Tibial nerve (tissue), 4 donors: Measurements from ENCODE around the gene MTNR1A. TPM values are rescaled to one million over a fixed set of nuclear protein-coding genes. Genes with fewer than 3 reads are reported as not detected.

Experiments
- DNase-seq, 2 donors: peaks; one replicate each; pipeline ENCODE4 v3.0.0-alpha.2; 2019; ENCODE audit warnings: low spot score in 2 of 2
- H3K27ac ChIP-seq, 4 donors: fragments of 200-600 bp; sonication (generic) in 3 of 4; one replicate each; pipeline ENCODE4 v1.5.1; 2017 to 2019; ENCODE audit warnings: mild to moderate bottlenecking in 1 of 4
- H3K27me3 ChIP-seq, 2 donors: fragments of 200-600 bp; sonication (generic) in 1 of 2; one replicate each; pipeline versions ENCODE4 v1.5.1 to v1.6.0; 2017 to 2019
- H3K36me3 ChIP-seq, 3 donors: fragments of 200-600 bp; sonication (generic); one replicate each; pipeline ENCODE4 v1.5.1; 2018 to 2019
- H3K4me1 ChIP-seq, 4 donors: fragments of 200-600 bp; sonication (generic) in 3 of 4; one replicate each; pipeline ENCODE4 v1.5.1; 2017 to 2019
- H3K4me3 ChIP-seq, 4 donors: fragments of 200-600 bp; sonication (generic) in 3 of 4; one replicate each; pipeline ENCODE4 v1.5.1; 2017 to 2019; ENCODE audit warnings: mild to moderate bottlenecking in 1 of 4, moderate library complexity in 1 of 4
- H3K9me3 ChIP-seq, 4 donors: fragments of 200-600 bp; sonication (generic) in 3 of 4; one replicate each; pipeline ENCODE4 v1.5.1; 2017 to 2019
- CTCF ChIP-seq, 5 experiments: fragments of 200-600 bp in 3 of 5; fragments of 450-650 bp in 2 of 5; sonication (generic) in 3 of 5; IDR thresholded peaks; one replicate each; pipeline ENCODE4 v1.5.1; 2016 to 2019; ENCODE audit warnings: antibody characterized with exemption in 5 of 5, mild to moderate bottlenecking in 3 of 5, moderate library complexity in 2 of 5
- EP300 ChIP-seq, 2 donors: sonication (generic); formaldehyde crosslinking; IDR thresholded peaks; one replicate each; pipeline ENCODE4 v1.6.1; 2017; ENCODE audit warnings: antibody characterized with exemption in 2 of 2, mild to moderate bottlenecking in 1 of 2
- POLR2A ChIP-seq, 2 donors: fragments of 450-650 bp; IDR thresholded peaks; one replicate each; pipeline ENCODE4 v1.6.1; 2017; ENCODE audit warnings: antibody characterized with exemption in 2 of 2, mild to moderate bottlenecking in 2 of 2, moderate library complexity in 2 of 2
- WGBS, 2 donors: methylation state at CpG; one replicate each; pipeline ENCODE4 v1.1.5; 2018; 5-methylcytosine and 5-hydroxymethylcytosine counted together
- total RNA-seq, 4 donors: library from RNA; depleted of rRNA; stranded (reverse); fragments of >200 nt; gene quantifications; one replicate each; pipeline ENCODE4 v1.1.0, GENCODE V29; 2016

The MTNR1A gene
- total RNA-seq, 4 donors from 2014 or later: not detected

DNA sequence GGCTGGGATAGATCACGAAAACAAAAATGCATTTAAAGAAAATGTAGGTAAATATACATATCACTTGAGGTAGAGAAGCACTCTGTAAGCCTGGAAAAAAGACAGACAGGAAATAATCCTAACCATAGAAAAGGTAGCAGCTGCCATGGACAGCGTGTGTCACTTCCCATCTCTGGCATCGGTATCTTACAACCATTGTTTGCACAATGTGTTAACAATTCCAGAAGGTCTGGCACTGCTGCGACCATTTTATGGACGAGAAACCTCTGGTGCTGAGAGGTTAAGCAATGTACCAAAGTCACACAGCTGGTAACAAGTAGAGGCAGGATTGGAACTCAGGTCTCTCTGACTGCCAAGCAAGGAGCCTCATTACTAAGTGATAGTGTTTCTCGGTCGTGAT lies 1.7 kb upstream of the MTNR1A start:
- Histone ChIP-seq H3K9me3 (no peaks in the 10 kb centered on the region), H3K36me3 (no peaks in the 10 kb centered on the region), H3K4me1 (peaks cover 0 to 16% (median 2%) of the 10 kb centered on the region in 4 donors), H3K27me3 (peaks cover 0 to 41% of the 10 kb centered on the region in 2 donors), H3K27ac (no peak overlapping the region), H3K4me3 (no peak overlapping the region)
- TF ChIP-seq POLR2A (IDR thresholded peaks at IDR 0.05) (no peak), EP300 (IDR thresholded peaks at IDR 0.05) (no peak), CTCF (IDR thresholded peaks at IDR 0.05) (no peak)
- DNase-seq: no peak
- 68 to 78% methylated on average over 7 of the region's 7 CpGs for WGBS, 2 donors

DNA sequence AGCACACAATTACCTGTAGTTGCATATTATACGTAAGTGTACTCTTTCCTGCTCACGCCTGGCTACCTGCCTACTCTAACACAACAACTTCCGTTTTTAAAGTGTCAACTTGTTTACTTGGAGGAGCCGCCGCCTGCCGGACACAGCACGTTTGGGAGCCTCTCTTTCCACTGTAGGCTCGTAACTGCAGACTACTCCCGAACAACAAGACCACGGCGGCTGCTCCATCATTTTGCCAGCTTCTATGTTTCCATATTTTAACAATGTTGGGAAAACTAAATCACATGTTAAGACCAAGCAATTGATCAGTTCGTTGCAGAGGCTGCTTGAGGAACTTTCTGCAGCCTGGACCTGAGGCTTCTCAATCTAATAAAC lies 841 bp downstream of the MTNR1A start:
- TF ChIP-seq CTCF (IDR thresholded peaks at IDR 0.05) (no peak), EP300 (IDR thresholded peaks at IDR 0.05) (no peak), POLR2A (IDR thresholded peaks at IDR 0.05) (no peak)
- 1 to 3% methylated on average over 12 of the region's 12 CpGs for WGBS, 2 donors
- Histone ChIP-seq H3K27ac (no peak overlapping the region), H3K27me3 (peaks cover 0 to 54% of the 10 kb centered on the region in 2 donors), H3K4me1 (peaks cover 0 to 16% (median 2%) of the 10 kb centered on the region in 4 donors), H3K36me3 (no peaks in the 10 kb centered on the region), H3K4me3 (peak overlapping the region in 3 of 4 donors; percentile 4 to 46 (median 27)), H3K9me3 (no peaks in the 10 kb centered on the region)
- no peak for DNase-seq

- no peak for TF ChIP-seq CTCF (IDR thresholded peaks at IDR 0.05)
- TF ChIP-seq EP300 (IDR thresholded peaks at IDR 0.05): no peak
- TF ChIP-seq POLR2A (IDR thresholded peaks at IDR 0.05): no peak
Observed at GRCh38 chr4:186553717-186554116, 1.6 kb downstream of the MTNR1A start.

DNA sequence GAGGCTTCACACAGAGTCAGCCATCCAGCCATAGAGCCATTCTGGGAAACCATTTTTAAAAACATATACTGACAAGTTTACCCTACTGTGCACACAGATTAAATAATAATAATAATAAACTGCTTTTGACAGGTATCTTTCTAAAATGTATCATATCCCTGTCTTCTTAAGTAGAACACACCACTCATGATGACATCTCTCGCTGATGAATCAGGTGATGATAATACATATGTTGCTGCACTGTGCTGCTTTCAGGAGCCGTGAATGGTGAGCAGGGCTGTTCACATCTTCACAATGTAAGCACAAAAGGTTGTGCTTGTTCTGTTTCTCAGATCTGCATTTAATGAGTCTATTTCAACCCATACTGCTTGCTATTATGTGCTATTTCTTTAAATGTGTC lies 3.5 kb downstream of the MTNR1A start:
- Histone ChIP-seq H3K4me3 (no peak overlapping the region), H3K27ac (no peak overlapping the region), H3K27me3 (peaks cover 0 to 64% of the 10 kb centered on the region in 2 donors), H3K4me1 (peaks cover 0 to 16% (median 2%) of the 10 kb centered on the region in 4 donors), H3K9me3 (no peaks in the 10 kb centered on the region), H3K36me3 (no peaks in the 10 kb centered on the region)
- DNase-seq: no peak
- no peak for TF ChIP-seq EP300 (IDR thresholded peaks at IDR 0.05)
- no peak for TF ChIP-seq CTCF (IDR thresholded peaks at IDR 0.05)
- no peak for TF ChIP-seq POLR2A (IDR thresholded peaks at IDR 0.05)
- 92 to 98% methylated on average over 2 of the region's 2 CpGs for WGBS, 2 donors

More at GRCh38 chr4:186553717-186554116, 1.6 kb downstream of the MTNR1A start:
- no peaks in the 10 kb centered on the region for H3K9me3 ChIP-seq
- H3K36me3 ChIP-seq: no peaks in the 10 kb centered on the region
- no peak overlapping the region for H3K27ac ChIP-seq
- no peak overlapping the region for H3K4me3 ChIP-seq
- no peak for DNase-seq
- H3K4me1 ChIP-seq: peaks cover 0 to 16% (median 2%) of the 10 kb centered on the region in 4 donors
- 68 to 74% methylated on average over 13 of the region's 13 CpGs for WGBS, 2 donors
- peaks cover 0 to 61% of the 10 kb centered on the region in 2 donors for H3K27me3 ChIP-seq

DNA sequence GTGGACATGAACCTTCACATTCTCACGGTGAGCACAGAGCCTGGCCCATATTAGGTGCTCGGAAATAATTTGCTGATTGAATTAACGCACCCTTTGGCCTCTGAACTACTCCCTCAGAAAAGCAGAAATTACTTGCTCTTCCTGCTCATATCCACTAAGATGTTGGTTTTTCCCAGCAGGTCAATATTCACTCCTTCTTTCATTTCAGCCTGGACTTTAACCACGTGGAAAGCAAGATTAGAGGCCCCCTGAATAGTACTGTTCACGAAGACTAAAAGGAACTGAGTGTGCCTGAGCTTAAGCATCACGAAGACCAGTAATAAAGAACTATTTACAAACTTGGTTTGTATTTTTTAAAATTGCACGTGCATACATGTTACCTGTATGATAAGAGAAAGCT lies 9.9 kb downstream of the MTNR1A start:
- no peak for DNase-seq
- 69 to 78% methylated on average over 7 of the region's 7 CpGs for WGBS, 2 donors
- no peak for TF ChIP-seq EP300 (IDR thresholded peaks at IDR 0.05)

DNA sequence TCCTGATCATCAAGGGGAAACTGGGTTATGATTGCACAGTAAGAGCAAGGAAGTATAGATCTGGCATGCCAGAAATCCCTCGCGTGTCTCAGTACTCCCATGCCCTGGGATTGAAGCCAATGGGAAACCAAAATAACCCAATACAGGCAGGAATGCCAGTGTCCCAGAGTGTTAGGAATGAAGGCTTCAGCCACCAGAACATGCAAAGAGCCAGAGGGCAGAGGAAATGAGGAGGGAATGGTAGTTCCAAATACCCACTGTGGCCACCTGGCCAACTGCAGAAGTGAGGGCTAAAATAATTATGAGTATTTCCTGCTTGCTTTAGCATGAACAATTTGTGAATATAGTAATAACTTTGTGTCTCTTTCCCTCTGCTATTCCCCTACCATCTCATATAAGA lies 12.2 kb downstream of the MTNR1A start:
- 90 to 100% methylated on average over 2 of the region's 2 CpGs for WGBS, 2 donors
- DNase-seq: no peak

More for the DNA sequence above, 9.9 kb downstream of the MTNR1A start:
- Histone ChIP-seq H3K27me3 (peaks cover 0 to 15% of the 10 kb centered on the region in 2 donors), H3K4me1 (no peaks in the 10 kb centered on the region), H3K36me3 (no peaks in the 10 kb centered on the region), H3K9me3 (peaks cover 0 to 6% (median 0%) of the 10 kb centered on the region in 4 donors), H3K4me3 (no peak overlapping the region), H3K27ac (no peak overlapping the region)

More for the DNA sequence above, 12.2 kb downstream of the MTNR1A start:
- H3K4me3 ChIP-seq: no peak overlapping the region
- H3K27me3 ChIP-seq: no peaks in the 10 kb centered on the region
- H3K27ac ChIP-seq: no peak overlapping the region
- TF ChIP-seq POLR2A (IDR thresholded peaks at IDR 0.05): no peak
- TF ChIP-seq CTCF (IDR thresholded peaks at IDR 0.05): no peak
- no peak for TF ChIP-seq EP300 (IDR thresholded peaks at IDR 0.05)
- no peaks in the 10 kb centered on the region for H3K4me1 ChIP-seq
- peaks cover 0 to 14% (median 0%) of the 10 kb centered on the region in 4 donors for H3K9me3 ChIP-seq
- no peaks in the 10 kb centered on the region for H3K36me3 ChIP-seq
